SU-DHL-6 (cell line): ENCODE measurements around the gene PODXL2.

ENCODE experiments used
- EZH2phosphoT487 ChIP-seq: fragments of 200-600 bp; sonication (generic), shearing (Covaris generic); conservative IDR thresholded peaks from 2 replicates; pipeline ENCODE4 v1.6.1; 2018; ENCODE audit warnings: mild to moderate bottlenecking, antibody characterized with exemption, low read length, moderate library complexity, mixed read lengths
- TF ChIP-seq, protein P1 (sequence below): fragments of 200-600 bp; sonication (generic); IDR thresholded peaks from one replicate; pipeline ENCODE4 v1.5.1; 2017; ENCODE audit warnings: antibody characterized with exemption, mild to moderate bottlenecking, low read length, moderate library complexity; ENCODE audit not compliant: insufficient read depth, poor library complexity, severe bottlenecking

- TF ChIP-seq, protein P1, sequence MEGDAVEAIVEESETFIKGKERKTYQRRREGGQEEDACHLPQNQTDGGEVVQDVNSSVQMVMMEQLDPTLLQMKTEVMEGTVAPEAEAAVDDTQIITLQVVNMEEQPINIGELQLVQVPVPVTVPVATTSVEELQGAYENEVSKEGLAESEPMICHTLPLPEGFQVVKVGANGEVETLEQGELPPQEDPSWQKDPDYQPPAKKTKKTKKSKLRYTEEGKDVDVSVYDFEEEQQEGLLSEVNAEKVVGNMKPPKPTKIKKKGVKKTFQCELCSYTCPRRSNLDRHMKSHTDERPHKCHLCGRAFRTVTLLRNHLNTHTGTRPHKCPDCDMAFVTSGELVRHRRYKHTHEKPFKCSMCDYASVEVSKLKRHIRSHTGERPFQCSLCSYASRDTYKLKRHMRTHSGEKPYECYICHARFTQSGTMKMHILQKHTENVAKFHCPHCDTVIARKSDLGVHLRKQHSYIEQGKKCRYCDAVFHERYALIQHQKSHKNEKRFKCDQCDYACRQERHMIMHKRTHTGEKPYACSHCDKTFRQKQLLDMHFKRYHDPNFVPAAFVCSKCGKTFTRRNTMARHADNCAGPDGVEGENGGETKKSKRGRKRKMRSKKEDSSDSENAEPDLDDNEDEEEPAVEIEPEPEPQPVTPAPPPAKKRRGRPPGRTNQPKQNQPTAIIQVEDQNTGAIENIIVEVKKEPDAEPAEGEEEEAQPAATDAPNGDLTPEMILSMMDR, result no peak
- TF ChIP-seq EZH2phosphoT487, result no peak
Observed at GRCh38 chr3:127678315-127678599, 49.3 kb downstream of the PODXL2 start.
